22Rv1 (cell line): Measurements from ENCODE around the gene CIAO2B.

ENCODE experiments used
- ZFX ChIP-seq: fragments of 450-650 bp; IDR thresholded peaks from 2 replicates; pipeline ENCODE4 v1.6.1; 2017; ENCODE audit warnings: antibody characterized with exemption, borderline replicate concordance
- TF ChIP-seq, protein P1 (sequence below): fragments of 450-650 bp; IDR thresholded peaks from 2 replicates; pipeline ENCODE4 v1.5.1; 2017; ENCODE audit warnings: mild to moderate bottlenecking

GRCh38 chr16:66904846-66905632 is 29.2 kb downstream of the CIAO2B start:
- TF ChIP-seq, protein P1, sequence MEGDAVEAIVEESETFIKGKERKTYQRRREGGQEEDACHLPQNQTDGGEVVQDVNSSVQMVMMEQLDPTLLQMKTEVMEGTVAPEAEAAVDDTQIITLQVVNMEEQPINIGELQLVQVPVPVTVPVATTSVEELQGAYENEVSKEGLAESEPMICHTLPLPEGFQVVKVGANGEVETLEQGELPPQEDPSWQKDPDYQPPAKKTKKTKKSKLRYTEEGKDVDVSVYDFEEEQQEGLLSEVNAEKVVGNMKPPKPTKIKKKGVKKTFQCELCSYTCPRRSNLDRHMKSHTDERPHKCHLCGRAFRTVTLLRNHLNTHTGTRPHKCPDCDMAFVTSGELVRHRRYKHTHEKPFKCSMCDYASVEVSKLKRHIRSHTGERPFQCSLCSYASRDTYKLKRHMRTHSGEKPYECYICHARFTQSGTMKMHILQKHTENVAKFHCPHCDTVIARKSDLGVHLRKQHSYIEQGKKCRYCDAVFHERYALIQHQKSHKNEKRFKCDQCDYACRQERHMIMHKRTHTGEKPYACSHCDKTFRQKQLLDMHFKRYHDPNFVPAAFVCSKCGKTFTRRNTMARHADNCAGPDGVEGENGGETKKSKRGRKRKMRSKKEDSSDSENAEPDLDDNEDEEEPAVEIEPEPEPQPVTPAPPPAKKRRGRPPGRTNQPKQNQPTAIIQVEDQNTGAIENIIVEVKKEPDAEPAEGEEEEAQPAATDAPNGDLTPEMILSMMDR, result no peak
- TF ChIP-seq ZFX, result no peak
